MM.1S (cell line): ENCODE data around the gene LAMC3.

ENCODE experiments used
- DNase-seq: peaks from one replicate; pipeline ENCODE4 v3.0.0-alpha.2; 2015
- H2AFZ ChIP-seq: fragments of 300-600 bp; sonication (generic); 2 replicates; pipeline ENCODE4 v1.6.0; 2016; ENCODE audit warnings: antibody characterized with exemption, low read length
- H3F3A ChIP-seq: fragments of 300-600 bp; sonication (generic); 2 replicates; pipeline ENCODE4 v1.6.1; 2016; ENCODE audit warnings: mild to moderate bottlenecking, antibody characterized with exemption, low read length, moderate library complexity, mixed read lengths; ENCODE audit not compliant: insufficient read depth
- H3K27ac ChIP-seq: fragments of 300-600 bp; sonication (generic); 2 replicates; pipeline ENCODE4 v1.5.1; 2016; ENCODE audit warnings: mild to moderate bottlenecking, low read length
- H3K27me3 ChIP-seq: fragments of 300-600 bp; sonication (generic); replicated peaks from 2 replicates; pipeline ENCODE4 v1.6.0; 2016; ENCODE audit warnings: low read length; ENCODE audit not compliant: insufficient read depth
- H3K36me3 ChIP-seq: fragments of 300-600 bp; sonication (generic); replicated peaks from 2 replicates; pipeline ENCODE4 v1.6.1; 2016; ENCODE audit warnings: mild to moderate bottlenecking, low read length, mixed read lengths; ENCODE audit not compliant: insufficient read depth
- H3K4me1 ChIP-seq: fragments of 300-600 bp; sonication (generic); 2 replicates; pipeline ENCODE4 v1.6.1; 2016; ENCODE audit warnings: low read length, mixed read lengths
- H3K4me2 ChIP-seq: fragments of 300-600 bp; sonication (generic); 2 replicates; pipeline ENCODE4 v1.6.0; 2016; ENCODE audit warnings: low read depth, low read length
- H3K4me3 ChIP-seq: fragments of 300-600 bp; sonication (generic); 2 replicates; pipeline ENCODE4 v1.5.1; 2016; ENCODE audit warnings: low read length, mixed read lengths
- H3K79me2 ChIP-seq: fragments of 300-600 bp; sonication (generic); 2 replicates; pipeline ENCODE4 v1.6.1; 2016; ENCODE audit warnings: mixed run types, low read length, mixed read lengths
- H3K9ac ChIP-seq: fragments of 300-600 bp; sonication (generic); 2 replicates; pipeline ENCODE4 v1.6.1; 2016; ENCODE audit warnings: low read length, mixed read lengths
- H3K9me2 ChIP-seq: fragments of 300-600 bp; sonication (generic); replicated peaks from 2 replicates; pipeline ENCODE4 v1.6.1; 2016; ENCODE audit warnings: mild to moderate bottlenecking, low read length, mixed read lengths; ENCODE audit not compliant: insufficient read depth
- H3K9me3 ChIP-seq: fragments of 300-600 bp; sonication (generic); replicated peaks from 2 replicates; pipeline ENCODE4 v1.6.1; 2016; ENCODE audit warnings: mild to moderate bottlenecking, low read length, mixed read lengths; ENCODE audit not compliant: insufficient read depth
- H4K20me1 ChIP-seq: fragments of 300-600 bp; sonication (generic); 2 replicates; pipeline ENCODE4 v1.6.1; 2016; ENCODE audit warnings: mild to moderate bottlenecking, low read length, moderate library complexity, mixed read lengths; ENCODE audit not compliant: insufficient read depth
- EZH2 ChIP-seq: fragments of 300-600 bp; sonication (generic); optimal IDR thresholded peaks from 2 replicates; pipeline ENCODE3; 2017; ENCODE audit warnings: low read depth, mild to moderate bottlenecking, antibody characterized with exemption, low read length, mixed read lengths
- EZH2phosphoT487 ChIP-seq: fragments of 300-600 bp; sonication (generic); IDR thresholded peaks from 2 replicates; pipeline ENCODE4 v1.6.1; 2018; ENCODE audit warnings: antibody characterized with exemption, low read length
- TF ChIP-seq, protein P1 (sequence below): fragments of 300-600 bp; sonication (generic); IDR thresholded peaks from 2 replicates; pipeline ENCODE4 v1.5.1; 2016; ENCODE audit warnings: antibody characterized with exemption, low read length, mixed read lengths

LAMC3 gene

DNA sequence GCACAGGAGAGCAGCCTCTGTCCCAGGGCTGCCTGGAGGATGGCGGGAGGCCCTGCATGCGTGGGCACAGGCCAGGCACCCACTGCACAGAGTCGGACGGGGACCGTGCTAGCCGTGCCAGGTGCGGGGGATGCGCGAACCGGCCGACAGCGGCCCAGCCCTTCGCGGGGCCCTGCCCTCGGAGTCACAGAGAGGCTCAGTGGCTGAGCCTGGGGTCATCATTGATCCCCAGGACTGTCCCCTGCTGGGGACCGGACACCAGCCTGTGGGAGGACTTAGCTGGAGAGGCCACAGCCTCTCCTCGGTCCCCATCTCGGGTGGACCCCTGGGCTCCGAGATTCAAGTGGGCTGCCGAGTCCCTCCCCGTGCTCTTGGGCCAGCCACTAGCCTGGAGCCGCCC, 19.1 kb upstream of the LAMC3 start:
- Histone ChIP-seq H3K9ac (no peak overlapping the region), H4K20me1 (no peaks in the 10 kb centered on the region), H3K9me2 (no peaks in the 10 kb centered on the region), H3K4me2 (no peak overlapping the region), H3K4me3 (no peak overlapping the region), H3K4me1 (no peaks in the 10 kb centered on the region), H3K27me3 (peaks cover 100% of the 10 kb centered on the region), H3K27ac (no peak overlapping the region), H3F3A (no peaks in the 10 kb centered on the region), H3K36me3 (no peaks in the 10 kb centered on the region), H3K9me3 (no peaks in the 10 kb centered on the region), H3K79me2 (no peaks in the 10 kb centered on the region), H2AFZ (no peak overlapping the region)
- no peak for DNase-seq
- TF ChIP-seq, protein P1, sequence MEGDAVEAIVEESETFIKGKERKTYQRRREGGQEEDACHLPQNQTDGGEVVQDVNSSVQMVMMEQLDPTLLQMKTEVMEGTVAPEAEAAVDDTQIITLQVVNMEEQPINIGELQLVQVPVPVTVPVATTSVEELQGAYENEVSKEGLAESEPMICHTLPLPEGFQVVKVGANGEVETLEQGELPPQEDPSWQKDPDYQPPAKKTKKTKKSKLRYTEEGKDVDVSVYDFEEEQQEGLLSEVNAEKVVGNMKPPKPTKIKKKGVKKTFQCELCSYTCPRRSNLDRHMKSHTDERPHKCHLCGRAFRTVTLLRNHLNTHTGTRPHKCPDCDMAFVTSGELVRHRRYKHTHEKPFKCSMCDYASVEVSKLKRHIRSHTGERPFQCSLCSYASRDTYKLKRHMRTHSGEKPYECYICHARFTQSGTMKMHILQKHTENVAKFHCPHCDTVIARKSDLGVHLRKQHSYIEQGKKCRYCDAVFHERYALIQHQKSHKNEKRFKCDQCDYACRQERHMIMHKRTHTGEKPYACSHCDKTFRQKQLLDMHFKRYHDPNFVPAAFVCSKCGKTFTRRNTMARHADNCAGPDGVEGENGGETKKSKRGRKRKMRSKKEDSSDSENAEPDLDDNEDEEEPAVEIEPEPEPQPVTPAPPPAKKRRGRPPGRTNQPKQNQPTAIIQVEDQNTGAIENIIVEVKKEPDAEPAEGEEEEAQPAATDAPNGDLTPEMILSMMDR = no peak
- no peak for TF ChIP-seq EZH2
- TF ChIP-seq EZH2phosphoT487 = no peak

DNA sequence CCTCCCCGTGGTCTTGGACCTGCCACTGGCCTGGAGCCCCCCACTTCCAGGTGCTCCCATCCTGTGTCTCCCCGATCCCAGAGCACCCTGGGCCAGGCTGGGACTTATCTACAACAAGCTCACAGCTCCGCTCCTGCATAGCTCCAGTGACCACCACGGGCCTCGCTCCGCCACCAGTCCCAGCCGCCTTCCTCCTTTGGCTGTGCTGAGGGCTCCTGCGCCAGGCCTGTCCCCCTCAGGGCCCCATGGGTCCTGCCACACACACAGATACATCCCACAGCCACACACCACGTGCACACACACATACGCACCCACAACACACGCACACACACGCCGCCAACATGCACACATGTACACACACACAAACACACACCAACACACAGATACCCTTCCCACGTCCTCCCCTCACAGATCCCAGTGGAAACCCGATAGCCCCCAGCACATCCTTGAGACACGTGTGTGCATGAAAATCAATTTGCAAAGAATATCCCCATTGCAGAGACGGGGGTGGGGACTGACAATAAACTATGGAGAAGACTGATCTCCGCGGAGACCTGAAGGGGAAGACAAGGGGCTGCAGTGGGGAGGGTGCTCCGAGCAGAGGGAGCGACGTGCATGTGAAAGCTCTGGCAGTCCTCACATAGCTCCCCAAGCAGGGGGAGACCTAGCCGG, 18.5 kb upstream of the LAMC3 start:
- H3K4me3 ChIP-seq = no peak overlapping the region
- no peak for DNase-seq

DNA sequence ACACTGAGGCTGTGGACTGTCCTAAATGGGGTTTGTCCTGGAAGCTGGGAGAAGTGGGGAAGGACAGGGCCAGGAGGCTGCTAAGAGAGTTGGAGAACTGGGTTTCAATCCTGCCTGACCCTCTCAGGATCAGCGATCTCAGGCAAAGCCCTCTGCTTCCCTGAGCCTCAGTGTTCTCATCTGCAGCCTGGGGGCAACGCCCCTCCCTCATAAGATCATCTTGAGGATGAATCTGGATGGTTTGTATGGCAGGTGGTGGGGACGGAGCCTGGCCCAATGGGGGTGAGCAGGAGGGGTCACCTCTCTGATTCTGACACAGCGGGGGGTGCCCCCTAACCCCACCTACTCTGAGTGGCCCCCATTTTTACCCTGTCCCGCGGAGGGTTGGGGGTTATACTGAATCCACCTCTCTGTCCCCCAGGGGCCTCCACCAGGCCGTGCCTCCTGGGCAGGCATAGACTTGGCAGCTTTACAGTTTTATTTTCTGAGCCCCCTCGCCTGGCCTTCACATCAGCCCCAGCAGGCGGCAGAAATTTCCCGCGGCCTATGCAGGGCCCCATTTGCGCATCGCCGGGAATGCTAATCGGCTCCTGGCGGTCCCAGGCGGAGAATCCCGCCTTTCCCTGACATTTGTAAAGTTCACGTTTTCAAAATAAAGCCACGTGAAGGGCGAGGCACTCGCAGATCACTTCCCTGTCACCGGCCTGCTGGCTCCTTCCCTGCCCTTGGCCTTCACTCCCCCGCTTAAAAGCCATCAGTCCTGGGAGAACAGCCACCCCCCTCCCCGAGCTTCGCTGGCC, 17.8 kb upstream of the LAMC3 start:
- Histone ChIP-seq H3F3A (no peaks in the 10 kb centered on the region), H3K36me3 (no peaks in the 10 kb centered on the region), H3K9me3 (no peaks in the 10 kb centered on the region), H3K4me2 (no peak overlapping the region), H2AFZ (no peak overlapping the region), H3K9ac (no peak overlapping the region), H3K9me2 (no peaks in the 10 kb centered on the region), H3K79me2 (no peaks in the 10 kb centered on the region), H3K27ac (no peak overlapping the region), H3K4me1 (no peaks in the 10 kb centered on the region), H4K20me1 (no peaks in the 10 kb centered on the region), H3K27me3 (peaks cover 100% of the 10 kb centered on the region), H3K4me3 (no peak overlapping the region)
- TF ChIP-seq EZH2phosphoT487 = no peak
- TF ChIP-seq EZH2 = no peak
- TF ChIP-seq, protein P1 = no peak
- no peak for DNase-seq

More for the DNA sequence above, 18.5 kb upstream of the LAMC3 start:
- Histone ChIP-seq H3K27ac (no peak overlapping the region), H3K9me3 (no peaks in the 10 kb centered on the region), H4K20me1 (no peaks in the 10 kb centered on the region), H2AFZ (no peak overlapping the region), H3K9me2 (no peaks in the 10 kb centered on the region), H3K79me2 (no peaks in the 10 kb centered on the region), H3K36me3 (no peaks in the 10 kb centered on the region), H3K27me3 (peaks cover 100% of the 10 kb centered on the region), H3K4me1 (no peaks in the 10 kb centered on the region), H3K9ac (no peak overlapping the region), H3K4me2 (no peak overlapping the region), H3F3A (no peaks in the 10 kb centered on the region)
- TF ChIP-seq EZH2phosphoT487 (no peak), EZH2 (no peak)
- TF ChIP-seq, protein P1 = no peak
